ENCODE data around the gene DNHD1. TPM values are rescaled to one million over a fixed set of nuclear protein-coding genes. Genes with fewer than 3 reads are reported as not detected.

Gene DNHD1
- total RNA-seq, 1 donor from 2014 or later: 5.5 TPM

- intact Hi-C loops (cut with micrococcal nuclease): no loop called here
Observed at GRCh38 chr11:6574816-6575715, 78.0 kb downstream of the DNHD1 start.

DNA sequence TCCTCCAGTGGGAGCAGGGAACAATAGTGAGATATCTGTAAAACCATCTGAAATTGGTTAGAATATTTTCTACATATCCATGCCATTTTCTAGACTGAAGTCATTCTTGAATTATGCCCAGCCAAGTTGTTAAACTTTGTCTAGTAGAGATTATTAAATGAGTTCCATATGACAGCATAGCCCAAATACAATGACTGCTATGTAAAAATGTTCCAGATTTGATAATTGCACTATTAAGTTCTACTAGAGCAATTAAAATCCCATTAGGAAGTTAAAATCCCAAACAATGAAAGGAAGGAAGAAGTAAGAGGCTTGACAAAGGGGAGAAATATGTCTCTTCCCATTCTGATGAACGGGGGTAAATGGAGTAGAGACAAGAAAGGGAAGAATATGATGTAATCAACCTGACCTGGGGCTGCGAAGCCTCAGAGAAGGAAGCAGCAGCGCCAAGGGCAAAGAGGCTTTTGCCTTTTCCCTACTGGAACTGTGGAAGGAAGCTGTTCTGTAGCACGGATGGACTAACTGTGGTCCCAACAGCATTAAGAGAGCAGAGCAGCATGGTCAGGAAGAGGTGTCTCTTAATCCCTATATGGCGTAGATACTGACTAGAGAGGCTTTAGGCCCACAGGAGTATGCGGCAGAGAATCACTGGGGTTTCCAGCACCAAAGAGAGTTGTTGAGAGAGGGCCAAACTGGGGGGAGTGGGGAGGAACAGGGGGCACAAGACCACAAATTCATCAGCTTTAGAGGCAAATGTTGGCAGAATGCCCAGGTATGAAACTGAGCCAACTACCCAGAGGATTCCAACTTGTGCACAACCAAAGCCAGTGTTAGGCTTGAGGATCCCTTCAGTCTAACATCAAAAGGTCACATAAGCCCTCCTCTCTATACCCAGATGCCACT is 79.6 kb downstream of the DNHD1 start:
- no peak for DNase-seq
- ATAC-seq: peak; percentile 78
- intact Hi-C loops (cut with micrococcal nuclease): no loop called here

More at GRCh38 chr11:6574816-6575715, 78.0 kb downstream of the DNHD1 start:
- DNase-seq (no peak), ATAC-seq (no peak)

DNA sequence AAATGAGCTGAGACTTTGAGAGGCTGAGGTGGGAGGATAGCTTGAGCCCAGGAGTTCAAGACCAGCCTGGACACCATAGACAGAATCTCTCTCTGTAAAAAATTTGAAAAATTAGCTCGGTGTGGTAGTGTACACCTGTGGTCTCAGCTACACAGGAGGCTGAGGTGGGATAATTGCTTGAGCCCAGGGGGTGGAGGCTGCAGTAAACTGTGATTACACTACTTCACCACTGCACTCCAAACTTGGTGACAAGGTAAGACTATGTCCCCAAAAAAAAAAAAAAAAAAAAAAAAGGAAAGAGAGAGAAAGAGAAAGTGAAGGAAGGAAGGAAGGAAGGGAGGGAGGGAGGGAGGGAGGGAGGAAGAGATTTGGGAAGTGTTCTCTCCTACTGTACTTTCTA is 81.1 kb downstream of the DNHD1 start:
- DNase-seq (no peak), ATAC-seq (no peak)
- intact Hi-C loops (cut with micrococcal nuclease): no loop called here

GRCh38 chr11:6579681-6580080 is 82.6 kb downstream of the DNHD1 start:
- DNase-seq: no peak
- ATAC-seq: peak; percentile 33

GRCh38 chr11:6583584-6583983 is 86.5 kb downstream of the DNHD1 start:
- no peak for DNase-seq
- intact Hi-C loops (cut with micrococcal nuclease): loop anchor here (10.0 kb wide), 1 partner anchor 49 kb away; no protein-coding TSS in a partner anchor
- no peak for ATAC-seq

More at GRCh38 chr11:6579681-6580080, 82.6 kb downstream of the DNHD1 start:
- intact Hi-C loops (cut with micrococcal nuclease): loop anchor here (10.0 kb wide), 1 partner anchor 45 kb away; no protein-coding TSS in a partner anchor

DNA sequence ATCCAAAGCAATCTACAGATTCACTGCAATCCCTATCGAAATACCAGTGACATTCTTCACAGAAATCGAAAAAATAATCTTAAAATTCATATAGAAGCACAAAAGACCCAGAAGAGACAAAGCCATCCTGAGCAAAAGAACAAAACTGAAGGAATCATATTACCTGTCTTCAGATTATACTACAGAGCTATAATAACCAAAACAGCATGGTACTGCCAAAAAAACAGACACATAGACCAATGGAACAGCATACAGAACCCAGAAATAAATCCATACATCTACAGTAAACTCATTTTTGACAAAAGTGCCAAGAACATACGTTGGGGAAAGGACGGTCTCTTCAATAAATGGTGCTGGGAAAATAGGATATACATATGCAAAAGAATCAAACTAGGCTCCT is 87.4 kb downstream of the DNHD1 start:
- ATAC-seq: no peak
- intact Hi-C loops (cut with micrococcal nuclease): loop anchor here (10.0 kb wide), 1 partner anchor 50 kb away; no protein-coding TSS in a partner anchor
- DNase-seq: no peak

DNA sequence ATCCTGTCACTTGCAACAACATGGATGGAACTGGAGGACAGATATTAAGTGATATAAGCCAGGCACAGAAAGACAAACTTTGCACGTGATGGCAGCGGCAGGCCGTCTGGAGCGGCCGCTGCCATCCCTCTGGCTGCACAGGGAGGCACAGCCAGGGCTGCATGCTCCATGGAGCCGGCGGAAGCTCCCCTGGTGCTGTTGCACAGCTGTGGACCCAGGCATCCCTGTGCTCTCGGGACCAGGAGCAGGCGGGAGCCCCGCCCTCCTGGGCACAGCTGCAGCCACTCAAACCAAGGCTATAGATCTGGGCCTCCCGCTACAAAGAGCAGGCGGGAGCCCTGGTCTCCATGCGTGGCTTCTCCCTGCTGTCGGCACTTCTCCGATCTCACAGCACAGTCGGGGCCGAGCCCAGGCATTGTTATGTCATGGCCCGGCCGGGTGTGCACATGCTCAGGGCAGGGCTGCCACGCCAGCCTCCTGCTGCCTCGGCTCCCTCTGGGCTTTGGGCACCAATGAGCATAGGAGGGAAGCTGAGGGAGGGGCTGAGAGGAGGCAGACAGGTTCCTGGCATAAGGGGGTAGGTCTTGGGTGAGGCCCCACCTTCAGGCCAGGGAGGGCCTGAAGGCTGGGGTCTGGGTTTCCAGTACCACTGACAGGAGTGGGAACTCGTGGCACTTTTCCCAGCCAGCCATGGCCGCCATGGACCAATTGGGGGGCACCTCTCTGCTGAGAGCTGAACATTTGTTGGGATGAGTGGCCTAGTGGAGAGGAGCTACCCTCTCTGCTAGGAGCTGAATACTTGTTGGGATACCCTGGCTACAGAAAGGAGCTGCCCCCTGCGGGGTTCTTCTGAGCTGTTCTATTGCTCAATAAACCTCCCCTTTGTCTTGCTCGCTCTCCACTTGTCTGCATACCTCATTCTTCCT is 89.6 kb downstream of the DNHD1 start:
- intact Hi-C loops (cut with micrococcal nuclease): loop anchor here (10.0 kb wide), 1 partner anchor 52 kb away; no protein-coding TSS in a partner anchor
- peak; percentile 89 for ATAC-seq
- peak; percentile 71 for DNase-seq

GRCh38 chr11:6587360-6587953 is 90.4 kb downstream of the DNHD1 start:
- DNase-seq: peak; percentile 76
- ATAC-seq: peak; percentile 95
- intact Hi-C loops (cut with micrococcal nuclease): loop anchor here (10.0 kb wide), 1 partner anchor 53 kb away; no protein-coding TSS in a partner anchor

GRCh38 chr11:6588018-6588417 is 90.9 kb downstream of the DNHD1 start:
- DNase-seq (no peak), ATAC-seq (no peak)
- intact Hi-C loops (cut with micrococcal nuclease): loop anchor here (10.0 kb wide), 1 partner anchor 53 kb away; no protein-coding TSS in a partner anchor

DNA sequence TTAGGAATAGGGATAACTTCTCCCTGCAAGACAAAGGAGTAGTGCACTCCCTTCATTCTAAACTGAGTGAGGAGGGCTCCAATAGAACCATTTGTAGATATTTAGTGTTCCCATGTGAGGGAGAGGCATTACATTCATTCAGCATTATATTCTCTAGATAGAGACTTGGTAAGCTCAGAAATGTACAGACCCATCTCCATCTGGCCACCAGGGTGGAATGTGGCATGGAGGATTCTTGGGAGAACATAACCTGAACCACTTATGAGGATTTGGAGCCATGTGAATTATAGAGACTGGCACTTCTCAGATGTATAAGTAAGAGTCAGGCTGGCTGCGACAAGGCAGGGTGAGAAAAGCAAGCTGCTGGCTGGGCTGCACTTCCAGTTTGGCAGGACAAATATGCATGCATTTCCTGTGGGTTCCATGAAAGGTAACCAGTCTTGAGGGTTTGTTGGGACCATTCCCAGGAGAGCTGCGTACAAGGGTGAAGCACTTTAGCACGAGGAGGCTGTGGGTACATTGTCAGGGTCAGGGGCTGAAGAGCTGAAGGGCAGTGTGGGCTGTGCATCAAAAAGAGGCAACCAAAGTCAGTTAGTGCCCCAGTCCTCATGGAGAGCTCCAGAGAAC is 97.2 kb downstream of the DNHD1 start:
- no peak for DNase-seq
- ATAC-seq: peak; percentile 42
- intact Hi-C loops (cut with micrococcal nuclease): no loop called here

DNA sequence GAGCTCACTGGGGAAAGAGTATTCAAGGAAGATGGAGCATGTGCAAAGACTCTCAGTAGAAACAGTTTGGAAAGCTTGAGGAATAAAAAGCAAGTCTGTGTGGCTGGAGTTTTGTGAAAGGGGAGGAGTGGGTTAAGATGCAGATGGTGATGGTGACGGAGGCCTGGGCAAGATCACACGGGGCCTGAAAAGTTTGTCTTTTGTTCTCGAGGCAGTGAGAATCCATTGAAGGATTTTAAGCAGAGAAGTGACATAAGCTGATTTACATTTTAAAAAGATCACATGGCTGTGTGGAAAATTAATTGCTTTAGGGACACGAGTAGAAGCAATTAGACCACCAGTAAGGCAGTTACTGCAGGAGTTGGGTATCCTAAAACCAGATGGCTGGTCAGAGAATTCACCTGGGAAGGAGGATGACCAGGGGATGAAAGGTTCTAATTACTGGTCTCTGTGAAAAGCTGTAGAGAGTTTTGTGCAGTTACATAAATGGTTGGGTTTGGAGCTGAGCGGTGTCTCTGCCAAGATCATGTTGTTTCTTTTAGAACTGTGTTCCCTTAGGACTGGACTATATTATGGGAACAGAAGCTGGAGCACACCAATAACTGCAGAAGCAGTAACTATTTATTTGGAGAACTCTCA is 99.3 kb downstream of the DNHD1 start:
- DNase-seq: no peak
- intact Hi-C loops (cut with micrococcal nuclease): no loop called here
- ATAC-seq: peak; percentile 79

GRCh38 chr11:6598555-6598954 is 101.5 kb downstream of the DNHD1 start:
- ATAC-seq (no peak), DNase-seq (no peak)
- intact Hi-C loops (cut with micrococcal nuclease): no loop called here

DNA sequence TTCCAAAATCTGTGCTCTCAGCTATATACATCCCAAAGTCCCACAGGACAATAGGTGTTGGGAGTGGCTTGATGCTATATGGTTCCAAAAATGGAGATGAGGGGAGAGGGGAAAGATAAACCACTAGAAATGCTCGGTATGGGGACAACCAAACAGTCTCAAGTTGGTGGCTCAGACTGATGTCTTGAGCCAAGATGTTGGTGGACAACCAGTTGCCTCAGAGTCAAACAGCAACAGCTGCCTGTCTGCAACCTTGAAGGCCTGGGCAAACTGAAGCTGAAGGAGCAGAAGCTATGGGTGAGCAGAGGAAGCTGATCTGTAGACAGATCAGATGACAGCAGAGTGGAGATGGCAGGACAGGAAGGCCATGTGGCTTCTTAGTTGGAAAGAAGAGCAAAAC is 102.4 kb downstream of the DNHD1 start:
- intact Hi-C loops (cut with micrococcal nuclease): no loop called here
- no peak for DNase-seq
- no peak for ATAC-seq

DNA sequence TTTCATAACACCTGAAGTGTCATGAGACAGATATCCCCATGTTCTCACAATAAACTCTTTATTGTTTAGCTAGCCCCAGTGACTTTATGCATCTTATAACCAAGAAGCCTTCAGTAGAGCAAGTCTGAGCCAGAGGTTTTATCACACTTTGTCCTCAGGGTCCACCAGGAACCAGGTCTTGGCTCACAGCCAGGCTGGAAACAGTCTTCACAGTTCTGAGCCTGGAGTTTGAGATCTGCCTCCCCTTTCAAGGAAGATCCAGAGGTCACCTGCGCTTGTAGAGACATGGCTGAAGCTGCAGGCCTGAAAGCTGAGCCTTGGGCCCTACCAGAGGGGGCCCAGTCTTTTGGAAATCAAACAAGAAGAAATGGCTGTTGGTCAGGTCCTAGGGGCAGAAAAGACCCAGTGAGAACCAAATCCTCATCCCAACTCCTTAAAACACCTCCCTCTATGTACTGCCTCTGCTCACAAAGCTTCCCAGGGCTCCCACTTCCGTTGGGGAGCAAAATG is 102.9 kb downstream of the DNHD1 start:
- ATAC-seq (no peak), DNase-seq (no peak)
- intact Hi-C loops (cut with micrococcal nuclease): no loop called here

GRCh38 chr11:6601041-6601461 is 104.0 kb downstream of the DNHD1 start:
- intact Hi-C loops (cut with micrococcal nuclease): no loop called here
- no peak for ATAC-seq
- DNase-seq: no peak

- no peak for ATAC-seq
- no peak for DNase-seq
- intact Hi-C loops (cut with micrococcal nuclease): no loop called here
Observed at GRCh38 chr11:6602096-6602940, 105.2 kb downstream of the DNHD1 start.
